ENCODE results near the gene PPP6R2.

The PPP6R2 gene

DNA sequence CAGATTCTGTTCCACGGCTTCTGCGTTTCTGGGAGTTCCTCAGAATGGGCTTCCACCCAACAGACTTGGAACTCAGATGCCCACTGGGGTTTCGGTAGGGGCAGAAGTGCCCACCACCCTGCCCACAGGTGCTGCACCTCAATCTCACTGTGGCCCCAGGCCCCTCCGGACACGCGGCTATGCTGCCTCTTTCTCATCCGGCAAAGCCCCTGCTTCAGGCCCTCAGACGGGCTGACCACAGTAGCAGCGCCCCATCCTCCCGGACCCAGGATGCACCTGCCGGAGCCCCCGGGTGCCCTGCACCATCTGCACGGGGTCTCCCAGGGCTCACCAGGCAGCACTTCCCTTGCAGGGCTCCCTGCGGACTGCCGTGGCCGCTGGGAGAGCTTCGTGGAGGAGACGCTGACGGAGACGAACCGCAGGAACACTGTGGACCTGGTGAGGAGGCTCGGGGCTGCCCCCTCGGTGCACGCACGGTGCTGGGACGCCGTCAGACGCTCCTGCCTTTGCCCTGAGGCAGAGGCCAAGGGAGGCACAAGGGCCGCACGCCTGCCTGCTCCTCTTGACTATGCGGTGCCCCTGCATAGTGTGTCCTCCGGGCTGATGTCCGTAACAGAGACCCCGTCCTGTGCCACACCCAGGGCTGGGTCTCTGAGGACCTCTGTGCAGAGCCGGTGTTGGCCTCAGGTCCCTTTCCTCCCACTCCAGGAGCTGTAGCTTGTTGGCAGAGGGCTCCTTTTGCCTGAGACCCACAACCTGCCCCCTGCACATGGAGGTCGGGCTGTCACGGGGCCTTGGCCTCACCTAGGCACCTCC, 93.1 kb downstream of the PPP6R2 start:
- DNase-seq, result no peak

GRCh38 chr22:50436841-50437341, 93.8 kb downstream of the PPP6R2 start:
- DNase-seq, result no peak

DNA sequence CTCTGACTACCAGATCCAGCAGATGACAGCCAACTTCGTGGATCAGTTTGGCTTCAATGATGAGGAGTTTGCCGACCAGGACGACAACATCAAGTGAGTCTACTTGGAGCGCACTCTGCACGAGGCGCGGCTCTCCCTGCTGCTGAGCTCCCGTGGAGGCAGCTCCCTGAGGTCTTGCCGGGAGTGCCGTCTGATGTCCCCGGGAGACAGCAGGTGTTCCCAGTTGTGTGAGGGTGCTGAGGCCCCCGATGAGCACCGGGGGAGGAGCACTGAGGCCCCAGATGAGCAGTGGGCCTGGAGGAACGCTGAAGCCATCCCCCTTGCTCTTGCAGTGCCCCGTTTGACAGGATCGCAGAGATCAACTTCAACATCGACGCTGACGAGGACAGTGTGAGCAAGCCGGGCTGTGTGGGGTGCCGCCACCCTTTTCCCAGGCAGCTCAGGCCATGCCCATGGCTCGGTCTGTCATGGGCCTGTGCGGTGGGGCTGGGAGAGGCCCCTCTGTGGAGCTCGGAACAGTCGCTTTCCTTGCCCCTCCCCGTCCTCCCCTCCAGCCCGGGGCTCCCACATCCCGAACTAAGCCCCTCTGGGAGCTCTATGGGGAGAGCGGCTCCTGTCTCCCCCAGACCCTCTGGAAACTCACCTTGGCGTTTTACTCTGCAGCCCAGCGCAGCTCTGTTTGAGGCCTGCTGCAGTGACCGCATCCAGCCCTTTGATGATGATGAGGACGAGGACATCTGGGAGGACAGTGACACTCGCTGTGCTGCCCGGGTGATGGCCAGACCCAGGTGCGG, 94.6 kb downstream of the PPP6R2 start:
- no peak for DNase-seq

- no peak for DNase-seq
Measured at GRCh38 chr22:50438305-50439275, 95.5 kb downstream of the PPP6R2 start.

- no peak for DNase-seq
Measured at GRCh38 chr22:50439314-50439870, 96.3 kb downstream of the PPP6R2 start.

- no peak for DNase-seq
Measured at GRCh38 chr22:50439871-50440331, 96.8 kb downstream of the PPP6R2 start.

GRCh38 chr22:50440544-50441249, 97.6 kb downstream of the PPP6R2 start:
- no peak for DNase-seq

- DNase-seq, result no peak
Measured at GRCh38 chr22:50441428-50441993, 98.4 kb downstream of the PPP6R2 start.

DNA sequence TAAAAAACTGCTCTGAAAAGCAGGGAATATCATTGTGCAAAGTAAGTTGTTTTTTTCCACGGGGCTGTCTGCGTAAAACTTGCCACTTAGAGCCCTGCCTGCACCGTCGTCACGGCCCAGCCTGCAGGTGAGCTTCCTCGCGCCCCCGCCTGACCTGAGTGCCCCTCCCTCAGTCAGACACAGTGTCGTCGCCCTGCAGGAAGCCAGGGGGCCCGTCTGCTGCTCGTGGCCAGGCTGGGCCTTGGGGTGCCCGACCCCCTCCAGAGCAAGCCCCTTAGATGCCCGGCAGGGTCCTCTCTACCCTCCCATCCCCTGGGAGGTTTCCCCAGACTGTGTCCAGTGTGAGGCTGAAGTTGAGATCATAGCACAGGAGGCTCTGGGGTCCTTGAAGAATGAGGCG, 100.1 kb downstream of the PPP6R2 start:
- no peak for DNase-seq

DNA sequence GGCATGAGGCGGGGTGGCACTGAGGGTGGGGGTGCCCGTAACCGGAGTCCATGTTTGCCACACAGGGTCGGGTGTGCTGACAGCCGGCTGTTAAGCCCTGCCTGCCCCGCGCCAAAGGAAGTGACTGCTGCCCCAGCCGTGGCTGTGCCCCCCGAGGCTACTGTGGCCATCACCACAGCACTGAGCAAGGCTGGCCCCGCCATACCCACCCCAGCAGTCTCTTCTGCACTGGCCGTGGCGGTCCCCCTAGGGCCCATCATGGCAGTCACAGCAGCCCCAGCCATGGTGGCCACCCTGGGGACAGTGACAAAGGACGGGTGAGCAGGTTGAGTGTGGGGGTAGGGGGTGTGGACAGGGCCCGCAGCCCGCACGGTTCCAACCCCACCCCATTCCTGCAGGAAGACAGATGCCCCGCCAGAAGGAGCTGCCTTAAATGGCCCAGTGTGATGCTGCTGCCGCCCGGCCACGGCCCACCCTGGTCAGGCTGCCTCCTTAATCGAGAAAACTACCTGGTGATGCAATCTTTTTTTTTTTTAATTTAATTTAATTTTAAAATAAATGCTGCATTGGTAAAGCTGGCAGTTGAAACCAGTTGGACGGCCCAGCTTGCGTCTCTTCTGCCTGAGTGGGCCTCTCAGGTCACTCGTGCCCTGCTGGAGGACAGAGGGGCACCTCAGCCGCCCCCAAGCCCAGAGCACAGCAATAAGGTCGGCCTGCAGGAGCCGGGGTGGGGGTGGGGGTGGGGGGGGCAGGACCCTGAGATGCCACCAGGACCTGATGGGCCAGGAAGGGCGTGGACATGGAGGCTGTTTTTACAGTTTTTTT, 100.9 kb downstream of the PPP6R2 start:
- DNase-seq, result no peak

GRCh38 chr22:50444663-50445062, 101.5 kb downstream of the PPP6R2 start:
- DNase-seq, result no peak

- DNase-seq, result peak; percentile 39
Measured at GRCh38 chr22:50445071-50445879, 102.1 kb downstream of the PPP6R2 start.

DNA sequence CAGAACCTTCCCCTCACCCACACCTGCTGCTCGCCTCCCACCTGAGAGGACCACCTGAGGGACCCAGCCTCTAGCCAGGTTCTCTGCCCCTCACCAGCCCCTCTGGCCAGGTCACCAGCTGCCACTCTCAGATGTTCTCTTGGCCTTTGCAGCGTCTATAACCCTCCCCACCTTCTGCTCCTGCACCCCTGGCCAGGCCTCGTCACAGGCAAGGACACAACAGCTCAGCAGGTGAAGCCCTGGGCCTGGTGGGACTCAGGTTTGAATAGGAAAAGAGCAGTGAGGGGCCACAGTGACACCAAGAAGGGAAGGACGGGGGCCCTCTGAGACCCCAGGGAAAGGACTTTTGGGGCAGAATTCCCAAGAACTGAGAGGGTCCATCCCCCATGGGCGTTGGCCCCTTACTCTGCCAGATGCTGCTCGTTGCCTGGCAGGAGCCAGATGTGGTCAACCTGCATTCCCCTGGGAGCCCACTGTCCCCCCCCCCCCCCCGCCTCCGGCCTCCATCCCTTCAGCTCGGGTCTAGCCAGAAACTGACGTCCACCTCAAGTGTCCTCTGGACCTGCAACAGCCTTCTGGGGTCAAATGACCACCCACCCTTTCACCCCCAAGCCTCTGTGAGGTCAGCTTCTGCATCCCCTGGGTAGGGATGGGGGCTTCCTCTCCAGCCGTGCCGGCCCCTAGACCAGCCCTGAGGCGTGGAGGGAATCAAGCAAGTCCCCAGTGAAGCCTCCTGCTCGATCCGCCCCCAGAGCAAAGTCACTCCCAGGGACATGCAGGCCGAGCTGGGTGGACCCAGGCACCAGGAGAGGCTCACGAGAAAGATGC, 103.0 kb downstream of the PPP6R2 start:
- no peak for DNase-seq

DNA sequence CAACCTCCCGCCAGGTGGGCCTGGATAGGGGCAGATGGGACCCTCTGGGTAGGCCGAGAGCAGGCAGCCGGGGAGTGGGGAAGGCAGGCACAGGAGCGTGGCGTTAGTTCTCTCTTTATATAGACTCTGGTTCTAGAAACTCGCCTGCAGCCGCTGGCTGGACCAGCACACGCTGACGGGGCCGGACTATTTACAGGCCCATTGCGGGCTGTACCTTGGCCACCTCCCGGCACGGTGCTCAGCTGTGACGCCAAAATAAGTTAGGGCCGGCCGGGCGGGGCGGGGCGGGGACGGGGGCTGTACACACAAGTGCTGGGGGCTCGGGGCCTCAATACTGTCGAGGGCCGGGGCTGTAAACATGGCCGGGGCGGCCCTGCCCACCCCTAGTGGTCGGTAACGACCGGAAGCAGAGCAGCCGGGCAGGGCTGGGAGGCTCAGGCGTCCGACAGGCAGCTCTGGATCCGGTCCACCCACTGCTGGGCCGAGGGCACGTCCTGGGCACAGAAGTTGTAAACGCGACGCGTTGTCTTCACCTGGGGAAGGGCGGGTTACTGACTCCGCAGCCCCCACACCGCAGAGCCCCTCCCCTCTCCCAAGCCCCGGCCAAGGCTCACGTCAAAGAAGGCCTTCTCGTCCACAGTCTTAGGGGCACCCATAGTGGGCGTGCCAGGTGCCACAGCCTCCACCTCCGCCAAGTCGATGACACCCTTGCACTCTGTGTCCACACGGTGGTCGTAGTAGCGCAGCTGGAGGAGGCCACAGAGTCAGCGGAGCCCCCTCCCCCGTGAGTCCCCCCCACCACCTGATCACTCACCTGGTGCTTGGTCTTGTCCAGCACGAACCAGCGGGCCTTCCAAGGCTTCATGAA, 103.8 kb downstream of the PPP6R2 start:
- DNase-seq, result no peak

DNA sequence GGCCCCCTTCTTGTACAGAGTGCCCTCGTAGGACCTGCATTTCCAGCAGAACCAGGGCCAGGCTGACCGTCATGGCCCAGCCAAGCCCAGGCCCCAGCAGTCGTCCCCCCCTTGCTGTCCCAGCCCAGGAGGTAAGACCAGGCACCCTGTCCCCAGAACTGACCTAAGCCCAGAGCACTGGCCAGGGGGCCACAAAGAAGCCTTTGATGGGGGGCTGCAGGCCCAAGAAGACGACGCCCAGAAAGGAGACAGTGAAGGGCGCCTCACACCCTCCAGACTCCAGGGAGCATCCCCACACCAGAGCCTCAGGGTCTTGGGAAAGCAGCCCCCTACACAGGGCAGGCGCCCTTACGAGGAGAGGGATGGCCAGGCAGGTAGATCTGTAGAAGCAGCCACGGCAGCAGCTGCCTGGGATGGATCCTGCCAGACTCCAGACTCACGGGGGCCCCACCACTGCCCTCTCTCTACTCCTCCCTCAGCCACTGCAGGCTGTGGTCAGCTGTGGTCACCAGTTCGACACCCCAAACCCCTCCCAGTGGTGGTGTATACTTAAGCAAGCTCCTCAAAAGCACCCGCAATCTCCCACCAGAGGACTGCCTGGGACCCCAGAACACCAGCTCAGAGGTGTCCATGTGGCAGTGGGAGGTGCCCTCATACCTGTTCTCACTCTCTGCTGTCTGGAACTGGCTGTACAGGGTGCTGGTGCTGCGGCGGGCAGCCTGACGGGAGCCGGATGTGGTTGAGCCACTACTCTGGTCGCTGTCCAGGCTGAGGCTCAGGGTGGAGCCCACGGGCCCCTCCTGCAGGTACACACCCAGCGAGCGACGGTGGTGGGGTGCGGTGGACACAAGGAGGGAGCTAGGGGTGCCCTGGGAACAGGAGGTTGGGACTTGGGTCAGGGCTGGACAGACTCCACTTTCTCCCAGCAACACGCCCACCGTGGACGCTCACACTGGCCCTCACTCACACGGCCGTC, 104.7 kb downstream of the PPP6R2 start:
- no peak for DNase-seq

DNA sequence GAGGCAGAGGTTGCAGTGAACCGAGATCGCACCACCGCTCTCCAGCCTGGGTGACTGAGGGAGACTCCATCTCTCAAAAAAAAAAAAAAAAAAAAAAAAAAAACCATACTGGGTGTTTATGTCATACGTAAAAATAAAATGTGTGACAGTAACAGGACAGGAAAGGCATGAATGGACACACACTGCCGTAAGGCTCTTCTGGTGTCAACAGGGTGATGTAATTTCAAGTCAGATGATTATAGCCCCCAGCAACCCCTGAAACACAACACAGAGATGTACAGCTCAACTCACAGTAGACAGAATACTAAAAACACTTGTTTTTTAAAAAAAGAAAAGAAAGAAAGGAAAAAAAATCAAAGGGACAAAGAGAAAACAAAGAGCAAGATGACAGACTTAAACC, 109.5 kb downstream of the PPP6R2 start:
- no peak for DNase-seq
